ENCODE data around the gene ANKRD31. TPM values are rescaled to one million over a fixed set of nuclear protein-coding genes. Genes with fewer than 3 reads are reported as not detected.
A peak's percentile ranks its signal among the peaks of the same experiment; 100 is the strongest.
"Not testable (repeated sequence)": the region's sequence is repeated elsewhere in the genome, so short reads cannot be mapped to it uniquely, and the experiment has no call there.

The ANKRD31 gene
- total RNA-seq, 1 experiment from 2014 or later = 0.09 TPM

GRCh38 chr5:75274486-75274885, 37.8 kb upstream of the ANKRD31 start (continued):
- TF ChIP-seq, protein P1, sequence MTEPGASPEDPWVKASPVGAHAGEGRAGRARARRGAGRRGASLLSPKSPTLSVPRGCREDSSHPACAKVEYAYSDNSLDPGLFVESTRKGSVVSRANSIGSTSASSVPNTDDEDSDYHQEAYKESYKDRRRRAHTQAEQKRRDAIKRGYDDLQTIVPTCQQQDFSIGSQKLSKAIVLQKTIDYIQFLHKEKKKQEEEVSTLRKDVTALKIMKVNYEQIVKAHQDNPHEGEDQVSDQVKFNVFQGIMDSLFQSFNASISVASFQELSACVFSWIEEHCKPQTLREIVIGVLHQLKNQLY (CRISPR knock-in tag; IDR thresholded peaks at IDR 0.05) = no peak
- no peak for TF ChIP-seq ZNF532 (CRISPR knock-in tag; IDR thresholded peaks at IDR 0.05; ENCODE audit: borderline replicate concordance)
- no peak for TF ChIP-seq NFE2L1 (CRISPR knock-in tag; IDR thresholded peaks at IDR 0.05)
- TF ChIP-seq TEAD1 (CRISPR knock-in tag; IDR thresholded peaks at IDR 0.05) = no peak
- no peak for TF ChIP-seq ZNF281 (CRISPR knock-in tag; IDR thresholded peaks at IDR 0.05)
- no peak for TF ChIP-seq IRF2 (CRISPR knock-in tag; IDR thresholded peaks at IDR 0.05; ENCODE audit: borderline replicate concordance, low read depth)
- TF ChIP-seq ATF1 (CRISPR knock-in tag; IDR thresholded peaks at IDR 0.05) = no peak
- TF ChIP-seq TP53 (CRISPR knock-in tag; IDR thresholded peaks at IDR 0.05) = no peak
- no peak for TF ChIP-seq GABPB1 (CRISPR knock-in tag; IDR thresholded peaks at IDR 0.05)
- no peak for TF ChIP-seq ZNF423 (CRISPR knock-in tag; IDR thresholded peaks at IDR 0.05)

DNA sequence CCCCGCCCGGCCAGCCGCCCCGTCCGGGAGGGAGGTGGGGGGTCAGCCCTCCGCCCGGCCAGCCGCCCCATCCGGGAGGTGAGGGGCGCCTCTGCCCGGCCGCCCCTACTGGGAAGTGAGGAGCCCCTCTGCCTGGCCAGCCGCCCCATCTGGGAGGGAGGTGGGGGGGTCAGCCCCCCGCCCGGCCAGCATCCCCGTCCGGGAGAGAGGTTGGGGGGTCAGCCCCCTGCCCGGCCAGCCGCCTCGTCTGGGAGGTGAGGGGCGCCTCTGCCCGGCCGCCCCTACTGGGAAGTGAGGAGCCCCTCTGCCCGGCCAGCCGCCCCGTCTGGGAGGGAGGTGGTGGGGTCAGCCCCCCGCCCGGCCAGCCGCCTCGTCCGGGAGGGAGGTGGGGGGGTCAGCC, 33.9 kb upstream of the ANKRD31 start:
- H3K27me3 Mint-ChIP-seq (ENCODE audit: low read depth); H3K4me3 Mint-ChIP-seq; CTCF ChIA-PET; POLR2A ChIA-PET; DNase-seq (ENCODE audit: low spot score); H3K27ac Mint-ChIP-seq; ATAC-seq: not testable (repeated sequence)
- Mint-ChIP-seq H3K9me3 (peaks cover 38% of the 10 kb centered on the region), H3K36me3 (peaks cover 36% of the 10 kb centered on the region), H3K4me1 (peaks cover 12% of the 10 kb centered on the region)

DNA sequence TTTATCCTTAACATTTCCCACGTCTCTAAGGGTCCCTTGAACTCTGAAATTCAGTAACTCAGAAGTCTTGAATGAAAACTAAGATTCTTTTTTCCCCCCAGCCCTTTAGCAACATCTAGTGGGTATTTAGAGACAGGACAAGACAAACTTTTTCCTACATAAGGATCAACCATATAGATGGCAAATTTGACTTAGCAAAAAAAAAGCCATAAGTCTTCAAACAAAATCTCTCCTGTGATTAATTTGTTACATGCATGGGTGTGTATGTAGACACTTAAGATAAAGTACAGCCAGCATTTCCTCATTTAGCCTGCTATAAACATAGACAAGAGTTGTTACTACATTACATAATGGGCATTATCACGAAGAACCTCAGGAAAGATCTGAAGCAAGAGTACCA, 29.1 kb upstream of the ANKRD31 start:
- TF ChIP-seq MAX (CRISPR knock-in tag; IDR thresholded peaks at IDR 0.05) (no peak), CTCF (IDR thresholded peaks at IDR 0.05) (peak; percentile 25; the same call in 1 of the 2 replicates)
- DNase-seq (ENCODE audit: low spot score) = no peak
- H3K27ac Mint-ChIP-seq = no peak overlapping the region; the same call in 1 of the 2 replicates
- H3K9me3 Mint-ChIP-seq = peaks cover 14% of the 10 kb centered on the region
- ChIA-PET CTCF (interaction anchor here (0.6 to 1.2 kb wide), 4 partner anchors 25 to 215 kb away, joined by 3 to 8 read pairs (median 4); partner anchors contain the start of genes ANKRD31 and HMGCR), POLR2A (no interaction called here)
- no peaks in the 10 kb centered on the region; the same call in 1 of the 2 replicates for H3K27me3 Mint-ChIP-seq (ENCODE audit: low read depth)
- peaks cover 11% of the 10 kb centered on the region for H3K36me3 Mint-ChIP-seq
- H3K4me1 Mint-ChIP-seq = no peaks in the 10 kb centered on the region
- peak; percentile 75 for ATAC-seq
- H3K4me3 Mint-ChIP-seq = no peak overlapping the region

Measured in WTC11 (cell line).